IgD-negative memory B cell (primary cell): ENCODE data around the gene CIB4. TPM values are rescaled to one million over a fixed set of nuclear protein-coding genes. Genes with fewer than 3 reads are reported as not detected.
A peak's percentile ranks its signal among the peaks of the same experiment; 100 is the strongest.

Experiments used
- H3K27ac Mint-ChIP-seq, 3 donors: one replicate each; pipeline ENCODE4 v1.8.0; 2020 to 2022; ENCODE audit warnings: mild to moderate bottlenecking in 3 of 3, mixed read lengths in 3 of 3, moderate library complexity in 1 of 3
- H3K27me3 Mint-ChIP-seq: one replicate; pipeline ENCODE4 v1.8.0; 2021; ENCODE audit warnings: mixed read lengths
- H3K36me3 Mint-ChIP-seq: one replicate; pipeline ENCODE4 v1.8.0; 2020; ENCODE audit warnings: mild to moderate bottlenecking, mixed read lengths
- H3K4me1 Mint-ChIP-seq, 3 donors: one replicate each; pipeline ENCODE4 v1.8.0; 2020 to 2022; ENCODE audit warnings: mixed read lengths in 3 of 3, mild to moderate bottlenecking in 1 of 3
- H3K4me3 Mint-ChIP-seq, 4 donors: one replicate each; pipeline ENCODE4 v1.8.0; 2020 to 2022; ENCODE audit warnings: mild to moderate bottlenecking in 4 of 4, mixed read lengths in 4 of 4, moderate library complexity in 3 of 4
- H3K9me3 Mint-ChIP-seq, 3 donors: one replicate each; pipeline ENCODE4 v1.8.0; 2020 to 2021; ENCODE audit warnings: mixed read lengths in 3 of 3, mild to moderate bottlenecking in 1 of 3
- polyA plus RNA-seq: library from polyadenylated mRNA; unstranded; fragments of 300-500 nt; fragmentation: Illumina TruSeq; gene quantifications from one replicate; pipeline ENCODE4 v1.2.3, GENCODE V29; 2021

Gene CIB4
- polyA plus RNA-seq, 1 donor from 2014 or later: not detected

DNA sequence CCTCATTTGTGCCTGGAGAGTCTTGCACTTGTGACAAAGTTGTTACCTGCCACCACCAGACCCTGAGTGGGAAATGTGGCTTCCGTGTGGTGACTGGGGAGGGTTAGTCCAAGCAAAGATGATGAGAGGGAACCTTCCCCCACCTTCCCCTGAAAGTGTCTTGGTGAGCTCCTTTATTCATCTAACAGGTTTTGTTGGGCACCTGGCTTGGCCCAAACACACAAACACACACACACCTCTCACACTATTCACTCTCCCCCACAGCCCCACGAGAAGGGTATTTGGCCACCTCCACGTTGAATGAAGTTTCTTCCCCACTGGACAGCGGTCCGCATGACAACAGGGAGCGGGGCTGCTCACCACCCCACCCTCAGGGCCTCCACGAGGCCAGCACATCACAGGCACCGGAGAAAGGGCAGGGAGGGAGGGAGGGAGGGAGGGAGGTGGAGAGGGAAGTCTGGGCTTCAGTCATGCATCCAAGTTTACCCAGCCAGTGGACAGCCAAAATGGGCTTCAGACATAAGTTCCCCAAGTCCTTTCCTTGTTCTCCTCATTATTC, 1.4 kb downstream of the CIB4 start:
- Mint-ChIP-seq H3K9me3 (no peaks in the 10 kb centered on the region), H3K27me3 (peaks cover 6% of the 10 kb centered on the region), H3K4me1 (no peaks in the 10 kb centered on the region), H3K4me3 (no peak overlapping the region), H3K36me3 (no peaks in the 10 kb centered on the region), H3K27ac (no peak overlapping the region)

- H3K27ac Mint-ChIP-seq: no peak overlapping the region
- no peaks in the 10 kb centered on the region for H3K9me3 Mint-ChIP-seq
- no peaks in the 10 kb centered on the region for H3K4me1 Mint-ChIP-seq
- no peak overlapping the region for H3K4me3 Mint-ChIP-seq
- H3K27me3 Mint-ChIP-seq: peaks cover 3% of the 10 kb centered on the region
- no peaks in the 10 kb centered on the region for H3K36me3 Mint-ChIP-seq
These were observed 3.3 kb downstream of the CIB4 start for GRCh38 chr2:26637811-26638310.

DNA sequence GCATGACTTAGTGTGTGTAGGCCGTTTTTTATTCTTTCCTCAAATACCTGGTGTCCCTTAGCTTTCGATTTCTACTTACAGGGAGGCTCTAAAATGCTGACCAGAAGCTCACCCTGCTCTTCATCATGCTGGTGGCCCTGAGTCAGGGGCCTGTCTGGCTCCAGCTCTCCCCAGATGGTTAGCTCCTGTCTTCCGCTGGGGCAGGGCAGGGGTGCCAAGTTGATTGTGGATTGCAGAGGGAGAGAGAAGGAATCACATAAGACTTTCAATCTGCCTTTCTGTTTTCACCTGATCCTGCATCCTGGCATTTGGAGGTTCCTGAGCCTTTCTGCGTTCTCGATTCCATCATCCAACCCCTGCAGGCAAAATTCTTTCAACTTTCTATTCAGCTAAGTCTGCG, 4.2 kb downstream of the CIB4 start:
- Mint-ChIP-seq H3K4me3 (no peak overlapping the region), H3K27me3 (peaks cover 3% of the 10 kb centered on the region), H3K36me3 (no peaks in the 10 kb centered on the region), H3K27ac (no peak overlapping the region), H3K4me1 (no peaks in the 10 kb centered on the region), H3K9me3 (no peaks in the 10 kb centered on the region)

- Mint-ChIP-seq H3K4me3 (no peak overlapping the region), H3K27me3 (peaks cover 3% of the 10 kb centered on the region), H3K36me3 (no peaks in the 10 kb centered on the region), H3K27ac (no peak overlapping the region), H3K9me3 (no peaks in the 10 kb centered on the region), H3K4me1 (no peaks in the 10 kb centered on the region)
These were observed 5.8 kb downstream of the CIB4 start for GRCh38 chr2:26635401-26635800.

DNA sequence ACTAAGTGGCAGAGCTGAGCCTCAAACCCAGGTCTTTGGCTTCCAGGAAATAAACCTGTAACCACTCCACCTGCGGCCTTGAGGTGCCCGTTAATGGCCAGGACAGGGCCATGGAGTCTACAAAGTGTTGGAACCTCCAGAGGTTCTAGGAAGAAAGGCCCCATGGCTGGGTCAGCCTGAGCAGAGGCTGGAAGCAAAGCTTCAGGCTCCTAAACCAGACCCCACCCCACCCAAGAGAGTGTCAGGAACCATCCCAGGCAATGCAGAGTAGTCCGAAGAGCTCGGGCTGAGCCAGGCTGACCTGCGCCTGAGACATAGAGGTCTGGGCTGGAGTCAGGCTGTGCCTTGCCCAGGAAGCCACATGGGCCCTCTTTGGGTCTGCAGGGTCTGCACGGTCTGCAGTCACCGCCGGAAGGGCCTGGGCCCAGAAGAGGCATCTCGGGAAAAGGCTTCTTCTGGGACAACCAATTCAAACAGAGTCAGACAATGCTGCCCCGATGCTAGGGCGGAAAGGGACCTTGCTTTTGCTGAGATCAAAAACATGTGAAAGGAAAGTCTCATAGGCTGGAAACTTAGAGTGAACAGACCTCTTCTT, 6.4 kb downstream of the CIB4 start:
- Mint-ChIP-seq H3K9me3 (no peaks in the 10 kb centered on the region), H3K27ac (no peak overlapping the region), H3K4me3 (no peak overlapping the region), H3K27me3 (peaks cover 3% of the 10 kb centered on the region), H3K36me3 (no peaks in the 10 kb centered on the region), H3K4me1 (no peaks in the 10 kb centered on the region)

- Mint-ChIP-seq H3K27me3 (peaks cover 3% of the 10 kb centered on the region), H3K4me1 (no peaks in the 10 kb centered on the region), H3K27ac (no peak overlapping the region), H3K9me3 (no peaks in the 10 kb centered on the region), H3K4me3 (no peak overlapping the region), H3K36me3 (no peaks in the 10 kb centered on the region)
These were observed 7.1 kb downstream of the CIB4 start for GRCh38 chr2:26633993-26634595.

DNA sequence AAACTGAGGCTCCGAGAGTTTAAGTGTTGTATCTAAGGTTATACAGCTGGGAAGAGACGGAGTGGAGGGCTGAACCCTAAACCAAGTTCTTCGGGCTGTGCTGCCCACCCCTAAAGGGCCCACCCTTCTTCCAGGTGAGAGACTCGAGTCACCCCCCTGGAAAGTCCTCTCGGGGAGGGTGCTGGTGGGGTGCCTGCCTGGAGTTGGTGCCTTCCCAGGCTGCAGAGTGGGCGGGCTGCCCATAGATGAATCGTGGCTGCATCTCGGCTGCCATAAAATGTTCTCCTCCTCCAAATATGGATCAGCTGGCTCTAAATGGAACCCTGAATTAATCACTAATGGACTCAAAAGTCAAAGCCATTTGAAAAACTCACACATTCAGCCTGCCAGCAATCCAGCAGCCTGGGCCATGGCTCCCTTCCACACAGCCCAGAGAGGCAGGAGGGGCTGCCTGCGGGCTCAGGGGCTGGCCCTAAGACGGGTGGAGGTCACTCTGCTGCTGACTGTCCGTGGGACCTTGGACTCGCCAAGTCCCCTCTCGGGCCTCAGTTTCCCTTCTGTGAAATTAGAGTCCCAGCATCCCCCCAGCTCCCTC, 7.7 kb downstream of the CIB4 start:
- no peak overlapping the region for H3K4me3 Mint-ChIP-seq
- no peak overlapping the region for H3K27ac Mint-ChIP-seq
- H3K4me1 Mint-ChIP-seq: no peaks in the 10 kb centered on the region
- H3K27me3 Mint-ChIP-seq: peaks cover 2% of the 10 kb centered on the region
- no peaks in the 10 kb centered on the region for H3K36me3 Mint-ChIP-seq
- H3K9me3 Mint-ChIP-seq: no peaks in the 10 kb centered on the region

GRCh38 chr2:26632624-26633185, 8.5 kb downstream of the CIB4 start:
- no peak overlapping the region for H3K4me3 Mint-ChIP-seq
- no peak overlapping the region for H3K27ac Mint-ChIP-seq
- peaks cover 2% of the 10 kb centered on the region for H3K27me3 Mint-ChIP-seq

GRCh38 chr2:26631401-26632170, 9.6 kb downstream of the CIB4 start:
- Mint-ChIP-seq H3K4me3 (no peak overlapping the region), H3K4me1 (no peaks in the 10 kb centered on the region), H3K27me3 (peaks cover 2% of the 10 kb centered on the region), H3K9me3 (no peaks in the 10 kb centered on the region), H3K27ac (peak overlapping the region in 1 of 3 donors; percentile 93), H3K36me3 (no peaks in the 10 kb centered on the region)

More at GRCh38 chr2:26632624-26633185, 8.5 kb downstream of the CIB4 start:
- Mint-ChIP-seq H3K9me3 (no peaks in the 10 kb centered on the region), H3K36me3 (no peaks in the 10 kb centered on the region), H3K4me1 (no peaks in the 10 kb centered on the region)

GRCh38 chr2:26630669-26631360, 10.4 kb downstream of the CIB4 start:
- Mint-ChIP-seq H3K9me3 (no peaks in the 10 kb centered on the region), H3K27ac (no peak overlapping the region), H3K27me3 (peaks cover 2% of the 10 kb centered on the region), H3K4me1 (no peaks in the 10 kb centered on the region), H3K4me3 (no peak overlapping the region), H3K36me3 (no peaks in the 10 kb centered on the region)

DNA sequence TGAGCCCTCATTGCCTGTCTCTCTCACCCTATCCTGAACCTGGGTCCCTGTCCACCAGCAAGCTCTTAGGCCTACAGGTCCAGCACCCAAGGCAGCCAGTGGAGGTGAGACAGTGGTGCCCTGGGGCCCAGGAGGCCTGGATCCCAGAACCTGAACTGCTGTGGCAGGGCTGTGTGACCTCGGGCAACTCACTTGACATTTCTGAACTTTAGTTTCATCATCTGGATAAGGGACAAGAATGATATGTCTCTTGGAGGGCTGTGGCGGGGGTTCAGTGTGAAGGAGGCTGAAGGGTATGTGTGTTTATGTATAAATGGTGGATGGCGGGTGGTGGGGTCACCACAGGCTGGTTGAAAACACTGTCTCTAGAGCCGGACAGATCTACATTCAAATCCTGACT, 10.9 kb downstream of the CIB4 start:
- H3K27ac Mint-ChIP-seq: no peak overlapping the region
- H3K27me3 Mint-ChIP-seq: peaks cover 2% of the 10 kb centered on the region
- no peak overlapping the region for H3K4me3 Mint-ChIP-seq
- H3K4me1 Mint-ChIP-seq: no peaks in the 10 kb centered on the region
- H3K36me3 Mint-ChIP-seq: no peaks in the 10 kb centered on the region
- H3K9me3 Mint-ChIP-seq: no peaks in the 10 kb centered on the region

DNA sequence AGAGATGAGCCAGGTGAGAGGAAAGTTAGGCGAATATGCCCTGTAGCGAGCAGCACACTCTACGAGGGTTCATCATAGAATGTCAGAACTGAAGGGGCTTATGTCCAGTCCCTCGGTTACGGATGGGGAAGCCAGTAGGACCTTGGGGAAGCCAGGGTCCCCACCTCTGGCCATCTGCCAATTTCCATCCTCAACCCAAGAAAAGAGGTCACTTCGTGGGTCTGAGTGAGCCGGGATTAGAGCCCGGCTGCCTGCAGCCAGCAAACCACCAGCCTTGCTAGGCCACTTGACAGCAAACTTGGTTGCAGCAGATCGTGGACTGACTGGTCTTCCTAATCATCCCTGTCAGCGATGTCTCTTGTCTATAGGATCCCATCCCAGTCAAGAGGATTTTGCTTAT, 11.4 kb downstream of the CIB4 start:
- peaks cover 2% of the 10 kb centered on the region for H3K27me3 Mint-ChIP-seq
- H3K9me3 Mint-ChIP-seq: no peaks in the 10 kb centered on the region
- no peak overlapping the region for H3K4me3 Mint-ChIP-seq
- H3K27ac Mint-ChIP-seq: no peak overlapping the region
- no peaks in the 10 kb centered on the region for H3K36me3 Mint-ChIP-seq
- H3K4me1 Mint-ChIP-seq: no peaks in the 10 kb centered on the region

GRCh38 chr2:26629346-26629630, 11.9 kb downstream of the CIB4 start:
- Mint-ChIP-seq H3K27me3 (peaks cover 2% of the 10 kb centered on the region), H3K27ac (no peak overlapping the region), H3K4me1 (no peaks in the 10 kb centered on the region), H3K4me3 (no peak overlapping the region), H3K9me3 (no peaks in the 10 kb centered on the region), H3K36me3 (no peaks in the 10 kb centered on the region)

- Mint-ChIP-seq H3K27ac (no peak overlapping the region), H3K4me3 (no peak overlapping the region), H3K36me3 (no peaks in the 10 kb centered on the region)
These were observed 12.4 kb downstream of the CIB4 start for GRCh38 chr2:26628561-26629345.

More at GRCh38 chr2:26628561-26629345, 12.4 kb downstream of the CIB4 start:
- Mint-ChIP-seq H3K4me1 (no peaks in the 10 kb centered on the region), H3K27me3 (peaks cover 2% of the 10 kb centered on the region), H3K9me3 (no peaks in the 10 kb centered on the region)
